ENCODE data around the gene SLC5A7. TPM values are rescaled to one million over a fixed set of nuclear protein-coding genes. Genes with fewer than 3 reads are reported as not detected.

Gene SLC5A7
- polyA plus RNA-seq (2012; ENCODE audit: insufficient read length, low read depth): not detected

GRCh38 chr2:107986278-107987217 lies at the start of gene SLC5A7:
TSS of gene SLC5A7 (plus strand) at chr2:107986524. CDS start at chr2:107988156, 1,632 bp downstream.
- TF ChIP-seq POLR2AphosphoS5 (IDR thresholded peaks at IDR 0.05; ENCODE audit: low read depth, low read length): no peak

DNA sequence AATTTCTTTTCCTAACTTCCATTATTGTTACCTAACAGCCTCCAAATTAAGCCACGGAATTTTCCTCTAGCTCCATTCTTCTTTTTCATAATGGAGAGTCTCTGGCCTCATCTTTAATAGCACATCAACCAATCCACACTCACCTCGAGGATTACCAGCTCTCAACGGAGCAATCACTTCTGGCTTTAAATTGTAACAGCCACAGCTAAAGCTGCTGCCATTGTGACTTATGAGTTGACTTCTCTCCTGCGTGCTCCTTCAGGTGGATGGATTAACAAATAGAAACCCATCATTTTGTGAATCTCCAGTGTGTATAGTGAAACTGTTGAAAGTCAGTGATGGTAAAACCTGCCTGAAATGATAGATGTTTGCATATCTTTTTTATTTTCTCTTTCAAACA lies 24.9 kb upstream of the SLC5A7 start:
- TF ChIP-seq TAF1 (IDR thresholded peaks at IDR 0.05; ENCODE audit: borderline replicate concordance, insufficient read depth, low read length) (no peak), SIN3A (IDR thresholded peaks at IDR 0.05; ENCODE audit: borderline replicate concordance, insufficient read depth, low read length) (no peak), REST (IDR thresholded peaks at IDR 0.05; ENCODE audit: insufficient read depth in 1 of 2, low read depth in 2 of 2, low read length in 2 of 2) (no peak), POLR2AphosphoS5 (IDR thresholded peaks at IDR 0.05; ENCODE audit: low read depth, low read length) (no peak), FOXP2 (optimal IDR thresholded peaks at IDR 0.05; ENCODE audit: borderline replicate concordance, extremely low read depth, extremely low read length, insufficient read depth) (no peak)

DNA sequence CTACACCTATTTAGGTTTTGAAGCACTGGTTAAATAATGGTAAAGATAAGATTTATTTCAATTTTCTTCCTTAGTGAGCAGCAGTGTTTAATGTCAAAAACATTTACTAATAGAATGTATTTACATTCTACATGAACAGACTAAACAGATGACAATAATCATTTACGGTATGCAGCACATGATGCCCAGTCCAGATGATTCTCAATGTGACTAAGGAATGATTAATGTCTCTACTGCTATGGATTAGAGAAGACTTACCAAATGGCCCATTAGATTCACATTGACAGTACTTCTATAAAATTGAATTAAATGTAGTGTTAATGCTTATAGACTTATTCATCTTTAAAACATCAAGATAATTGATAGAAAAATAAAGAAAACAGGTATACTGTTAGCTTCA lies 22.1 kb upstream of the SLC5A7 start:
- TF ChIP-seq POLR2AphosphoS5 (IDR thresholded peaks at IDR 0.05; ENCODE audit: low read depth, low read length) (no peak), REST (IDR thresholded peaks at IDR 0.05; ENCODE audit: insufficient read depth in 1 of 2, low read depth in 2 of 2, low read length in 2 of 2) (no peak), SIN3A (IDR thresholded peaks at IDR 0.05; ENCODE audit: borderline replicate concordance, insufficient read depth, low read length) (no peak)

DNA sequence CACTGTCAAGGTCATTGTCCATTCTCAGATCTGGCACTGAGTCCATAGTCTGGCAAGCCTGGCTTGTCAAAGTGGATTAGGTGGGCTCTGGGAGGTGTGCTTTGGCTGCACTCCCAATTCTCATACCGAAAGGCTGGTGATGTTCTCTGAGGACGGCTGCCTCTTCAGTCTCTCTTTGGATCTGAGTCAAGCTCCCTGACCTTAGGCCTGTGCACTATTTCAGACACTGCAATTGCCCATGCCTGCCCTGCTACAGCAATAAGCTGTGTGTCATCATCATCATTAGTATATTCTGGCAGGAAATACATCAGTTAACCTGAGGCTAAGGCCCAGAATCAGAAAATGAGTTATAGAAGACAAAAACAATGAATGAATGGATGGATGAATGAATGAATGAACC lies 1.6 kb upstream of the SLC5A7 start:
- TF ChIP-seq POLR2AphosphoS5 (IDR thresholded peaks at IDR 0.05; ENCODE audit: low read depth, low read length) (no peak), SIN3A (IDR thresholded peaks at IDR 0.05; ENCODE audit: borderline replicate concordance, insufficient read depth, low read length) (no peak), REST (IDR thresholded peaks at IDR 0.05; ENCODE audit: insufficient read depth in 1 of 2, low read depth in 2 of 2, low read length in 2 of 2) (no peak)

- no peak for TF ChIP-seq FOXP2 (optimal IDR thresholded peaks at IDR 0.05; ENCODE audit: borderline replicate concordance, extremely low read depth, extremely low read length, insufficient read depth)
- no peak for TF ChIP-seq TAF1 (IDR thresholded peaks at IDR 0.05; ENCODE audit: borderline replicate concordance, insufficient read depth, low read length)
- TF ChIP-seq REST (IDR thresholded peaks at IDR 0.05; ENCODE audit: insufficient read depth in 1 of 2, low read depth in 2 of 2, low read length in 2 of 2): no peak
- no peak for TF ChIP-seq POLR2AphosphoS5 (IDR thresholded peaks at IDR 0.05; ENCODE audit: low read depth, low read length)
- no peak for TF ChIP-seq SIN3A (IDR thresholded peaks at IDR 0.05; ENCODE audit: borderline replicate concordance, insufficient read depth, low read length)
These were observed 1.8 kb downstream of the SLC5A7 start for GRCh38 chr2:107988108-107988507.
